ENCODE measurements around the gene LEFTY2.
"Not testable (repeated sequence)": the region's sequence is repeated elsewhere in the genome, so short reads cannot be mapped to it uniquely, and the experiment has no call there.

Gene LEFTY2

DNA sequence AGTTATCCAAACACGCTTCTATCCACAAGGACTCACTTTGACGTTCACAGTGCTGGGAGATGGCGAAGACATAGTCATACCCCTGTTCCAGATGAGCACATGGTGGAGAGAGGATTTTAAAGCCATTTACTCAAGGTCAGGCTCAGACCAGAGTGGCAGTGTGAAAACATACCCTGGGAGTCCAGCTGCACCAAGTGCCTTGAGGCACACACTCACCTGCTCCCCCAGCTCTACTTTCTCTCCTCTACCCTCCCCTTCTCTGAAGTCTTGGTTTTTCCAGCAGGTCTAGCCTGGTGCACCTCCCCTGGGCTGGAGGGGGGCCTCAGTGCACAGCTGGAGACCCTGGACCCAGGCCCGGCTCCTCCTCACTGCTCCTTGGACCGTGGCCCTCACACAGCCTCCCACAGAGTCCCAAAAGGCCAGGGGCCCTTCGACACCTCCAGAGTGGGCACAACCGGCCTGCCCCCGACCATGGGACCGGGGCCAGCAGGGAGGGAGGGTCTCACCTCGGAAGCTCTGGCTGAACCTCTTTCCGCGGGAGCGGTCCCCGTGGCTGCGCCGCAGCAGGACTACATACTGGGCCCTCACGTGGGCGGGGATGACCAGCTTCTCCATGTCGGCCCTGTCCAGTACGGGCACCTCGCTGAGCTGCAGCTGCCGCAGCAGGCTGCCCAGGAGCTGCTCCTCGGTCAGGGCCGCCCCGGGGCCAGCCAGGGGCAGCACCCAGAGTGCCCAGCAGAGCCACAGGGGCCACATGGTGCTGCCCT is 452 bp downstream of the LEFTY2 start:
- H3K4me3 ChIP-seq (ENCODE audit: low read depth, low read length), result 0 out of 2 replicates have a peak overlapping the region, but pooled peaks have one; percentile 55
- peaks cover 35% of the 10 kb centered on the region for H3K4me1 ChIP-seq (ENCODE audit: control insufficient read depth, insufficient read depth, low read length)
- no peak overlapping the region for H3K27ac ChIP-seq (ENCODE audit: low read depth, low read length)
- H3K27me3 ChIP-seq (ENCODE audit: control insufficient read depth, insufficient read depth, low read length), result no peaks in the 10 kb centered on the region; the same call in 1 of the 2 replicates
- H3K36me3 ChIP-seq (ENCODE audit: control insufficient read depth, insufficient read depth, low read length), result peaks cover 5% of the 10 kb centered on the region; the same call in 1 of the 2 replicates
- H3K9ac ChIP-seq (ENCODE audit: low read depth, low read length), result peak overlapping the region; percentile 7; the same call in 1 of the 2 replicates
- H3K9me3 ChIP-seq (ENCODE audit: control insufficient read depth, insufficient read depth, low read length), result no peaks in the 10 kb centered on the region

DNA sequence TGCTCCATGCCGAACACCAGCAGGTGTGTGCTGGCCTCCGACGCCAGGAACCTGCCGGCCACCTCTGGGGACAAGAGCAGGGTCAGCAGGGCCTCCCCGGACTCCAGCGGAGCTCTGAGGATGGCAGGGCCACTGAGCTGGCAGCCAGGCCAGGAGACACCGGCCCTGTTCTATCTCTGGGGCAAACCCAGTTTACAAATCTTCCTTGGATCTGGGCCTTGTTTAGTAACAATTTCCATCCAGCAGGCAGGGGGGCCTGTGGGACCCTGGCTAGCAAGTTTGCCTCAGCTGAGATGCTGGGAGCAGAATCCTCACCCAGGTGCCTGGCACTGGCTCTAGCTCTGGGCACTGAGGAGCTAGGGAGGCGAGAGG is 1.1 kb downstream of the LEFTY2 start:
- H3K9ac ChIP-seq (ENCODE audit: low read depth, low read length), result peak overlapping the region; percentile 7; the same call in 1 of the 2 replicates
- not testable (repeated sequence) for H3K27ac ChIP-seq (ENCODE audit: low read depth, low read length); H3K27me3 ChIP-seq (ENCODE audit: control insufficient read depth, insufficient read depth, low read length); H3K36me3 ChIP-seq (ENCODE audit: control insufficient read depth, insufficient read depth, low read length); H3K9me3 ChIP-seq (ENCODE audit: control insufficient read depth, insufficient read depth, low read length)
- peaks cover 28% of the 10 kb centered on the region for H3K4me1 ChIP-seq (ENCODE audit: control insufficient read depth, insufficient read depth, low read length)
- H3K4me3 ChIP-seq (ENCODE audit: low read depth, low read length), result peak overlapping the region; percentile 55; the same call in 1 of the 2 replicates

GRCh38 chr1:225939097-225939938 is 1.7 kb downstream of the LEFTY2 start:
- H3K27ac ChIP-seq (ENCODE audit: low read depth, low read length); H3K9me3 ChIP-seq (ENCODE audit: control insufficient read depth, insufficient read depth, low read length); H3K9ac ChIP-seq (ENCODE audit: low read depth, low read length); H3K27me3 ChIP-seq (ENCODE audit: control insufficient read depth, insufficient read depth, low read length); H3K36me3 ChIP-seq (ENCODE audit: control insufficient read depth, insufficient read depth, low read length): not testable (repeated sequence)
- peaks cover 22% of the 10 kb centered on the region for H3K4me1 ChIP-seq (ENCODE audit: control insufficient read depth, insufficient read depth, low read length)
- H3K4me3 ChIP-seq (ENCODE audit: low read depth, low read length), result peak overlapping the region; percentile 55

GRCh38 chr1:225937048-225937968 is 3.7 kb downstream of the LEFTY2 start:
- Histone ChIP-seq H3K4me1 (ENCODE audit: control insufficient read depth, insufficient read depth, low read length) (peaks cover 12% of the 10 kb centered on the region; the same call in 1 of the 2 replicates), H3K36me3 (ENCODE audit: control insufficient read depth, insufficient read depth, low read length) (peaks cover 5% of the 10 kb centered on the region; the same call in 1 of the 2 replicates), H3K9me3 (ENCODE audit: control insufficient read depth, insufficient read depth, low read length) (no peaks in the 10 kb centered on the region), H3K27ac (ENCODE audit: low read depth, low read length) (no peak overlapping the region), H3K9ac (ENCODE audit: low read depth, low read length) (no peak overlapping the region), H3K4me3 (ENCODE audit: low read depth, low read length) (no peak overlapping the region), H3K27me3 (ENCODE audit: control insufficient read depth, insufficient read depth, low read length) (no peaks in the 10 kb centered on the region)

GRCh38 chr1:225936523-225936922 is 4.5 kb downstream of the LEFTY2 start:
- no peak overlapping the region for H3K27ac ChIP-seq (ENCODE audit: low read depth, low read length)
- H3K36me3 ChIP-seq (ENCODE audit: control insufficient read depth, insufficient read depth, low read length), result peaks cover 5% of the 10 kb centered on the region; the same call in 1 of the 2 replicates
- H3K9me3 ChIP-seq (ENCODE audit: control insufficient read depth, insufficient read depth, low read length), result no peaks in the 10 kb centered on the region
- no peak overlapping the region for H3K9ac ChIP-seq (ENCODE audit: low read depth, low read length)
- H3K4me3 ChIP-seq (ENCODE audit: low read depth, low read length), result no peak overlapping the region
- H3K4me1 ChIP-seq (ENCODE audit: control insufficient read depth, insufficient read depth, low read length), result peaks cover 7% of the 10 kb centered on the region; the same call in 1 of the 2 replicates
- H3K27me3 ChIP-seq (ENCODE audit: control insufficient read depth, insufficient read depth, low read length), result no peaks in the 10 kb centered on the region

DNA sequence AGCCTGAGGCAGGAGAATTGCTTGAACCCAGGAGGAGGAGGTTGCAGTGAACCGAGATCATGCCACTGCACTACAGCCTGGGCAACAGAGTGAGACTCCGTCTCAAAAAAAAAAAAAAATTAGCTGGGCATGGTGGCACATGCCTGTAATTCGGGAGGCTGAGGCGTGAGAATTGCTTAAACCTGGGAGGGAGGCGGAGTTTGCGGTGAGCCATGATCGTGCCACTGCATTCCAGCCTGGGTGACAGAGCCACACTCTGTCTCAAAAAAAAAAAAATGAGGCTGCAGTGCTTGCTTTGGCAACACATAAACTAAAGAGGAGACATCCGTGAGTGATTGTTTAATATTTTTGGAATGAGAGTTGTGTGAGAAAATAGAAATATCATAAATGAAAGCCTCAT is 4.9 kb downstream of the LEFTY2 start:
- not testable (repeated sequence) for H3K9me3 ChIP-seq (ENCODE audit: control insufficient read depth, insufficient read depth, low read length); H3K4me1 ChIP-seq (ENCODE audit: control insufficient read depth, insufficient read depth, low read length); H3K9ac ChIP-seq (ENCODE audit: low read depth, low read length); H3K27me3 ChIP-seq (ENCODE audit: control insufficient read depth, insufficient read depth, low read length); H3K36me3 ChIP-seq (ENCODE audit: control insufficient read depth, insufficient read depth, low read length); H3K27ac ChIP-seq (ENCODE audit: low read depth, low read length); H3K4me3 ChIP-seq (ENCODE audit: low read depth, low read length)

GRCh38 chr1:225934711-225935110 is 6.3 kb downstream of the LEFTY2 start:
- H3K27ac ChIP-seq (ENCODE audit: low read depth, low read length), result no peak overlapping the region

DNA sequence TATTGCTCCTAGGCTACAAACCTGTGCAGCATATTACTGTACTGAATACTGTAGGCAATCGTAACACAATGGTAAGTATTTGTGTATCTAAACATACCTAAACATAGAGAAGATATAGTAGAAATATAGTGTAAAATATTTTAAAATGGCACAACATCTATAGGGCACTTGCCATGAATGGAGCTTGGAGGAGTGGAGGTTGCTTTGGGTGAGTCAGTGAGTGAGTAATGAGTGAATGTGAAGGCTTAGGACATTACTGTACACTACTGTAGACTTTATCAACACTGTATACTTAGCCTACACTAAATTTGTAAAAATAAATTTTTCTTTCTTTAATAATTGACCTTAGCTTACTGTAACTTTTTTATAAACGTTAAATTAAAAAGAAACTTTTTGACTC is 7.9 kb downstream of the LEFTY2 start:
- H3K36me3 ChIP-seq (ENCODE audit: control insufficient read depth, insufficient read depth, low read length), result peaks cover 5% of the 10 kb centered on the region; the same call in 1 of the 2 replicates
- no peak overlapping the region for H3K27ac ChIP-seq (ENCODE audit: low read depth, low read length)
- no peaks in the 10 kb centered on the region for H3K4me1 ChIP-seq (ENCODE audit: control insufficient read depth, insufficient read depth, low read length)
- no peak overlapping the region for H3K4me3 ChIP-seq (ENCODE audit: low read depth, low read length)
- H3K27me3 ChIP-seq (ENCODE audit: control insufficient read depth, insufficient read depth, low read length), result no peaks in the 10 kb centered on the region
- no peak overlapping the region for H3K9ac ChIP-seq (ENCODE audit: low read depth, low read length)
- no peaks in the 10 kb centered on the region for H3K9me3 ChIP-seq (ENCODE audit: control insufficient read depth, insufficient read depth, low read length)

More at GRCh38 chr1:225934711-225935110, 6.3 kb downstream of the LEFTY2 start:
- no peaks in the 10 kb centered on the region for H3K27me3 ChIP-seq (ENCODE audit: control insufficient read depth, insufficient read depth, low read length)
- H3K36me3 ChIP-seq (ENCODE audit: control insufficient read depth, insufficient read depth, low read length), result peaks cover 5% of the 10 kb centered on the region; the same call in 1 of the 2 replicates
- no peaks in the 10 kb centered on the region for H3K9me3 ChIP-seq (ENCODE audit: control insufficient read depth, insufficient read depth, low read length)
- H3K9ac ChIP-seq (ENCODE audit: low read depth, low read length), result no peak overlapping the region
- H3K4me1 ChIP-seq (ENCODE audit: control insufficient read depth, insufficient read depth, low read length), result no peaks in the 10 kb centered on the region
- H3K4me3 ChIP-seq (ENCODE audit: low read depth, low read length), result no peak overlapping the region

- H3K4me1 ChIP-seq (ENCODE audit: control insufficient read depth, insufficient read depth, low read length), result peaks cover 3% of the 10 kb centered on the region; the same call in 1 of the 2 replicates
- no peak overlapping the region for H3K27ac ChIP-seq (ENCODE audit: low read depth, low read length)
- no peak overlapping the region for H3K4me3 ChIP-seq (ENCODE audit: low read depth, low read length)
- H3K9ac ChIP-seq (ENCODE audit: low read depth, low read length), result no peak overlapping the region
- no peaks in the 10 kb centered on the region for H3K27me3 ChIP-seq (ENCODE audit: control insufficient read depth, insufficient read depth, low read length)
- no peaks in the 10 kb centered on the region for H3K36me3 ChIP-seq (ENCODE audit: control insufficient read depth, insufficient read depth, low read length)
- no peaks in the 10 kb centered on the region for H3K9me3 ChIP-seq (ENCODE audit: control insufficient read depth, insufficient read depth, low read length)
Measured at GRCh38 chr1:225931270-225932136, 9.5 kb downstream of the LEFTY2 start.

DNA sequence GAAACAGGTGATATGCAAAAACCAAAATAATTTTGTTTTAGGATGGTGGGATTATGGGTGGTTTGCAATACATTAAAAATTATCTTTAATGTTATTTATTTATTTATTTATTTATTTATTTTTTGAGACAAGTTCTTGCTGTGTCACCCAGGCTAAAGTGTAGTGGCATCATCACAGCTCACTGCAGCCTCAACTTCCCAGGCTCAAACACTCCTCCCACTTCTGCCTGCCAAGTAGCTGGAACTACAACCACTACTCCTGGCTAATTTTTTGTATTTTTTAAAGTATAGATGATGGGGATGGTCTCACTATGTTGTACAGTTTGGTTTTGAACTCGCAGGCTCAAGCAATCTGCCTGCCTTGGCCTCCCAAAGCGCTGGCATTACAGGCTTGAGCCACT is 10.5 kb downstream of the LEFTY2 start:
- no peak overlapping the region for H3K27ac ChIP-seq (ENCODE audit: low read depth, low read length)
- no peaks in the 10 kb centered on the region for H3K9me3 ChIP-seq (ENCODE audit: control insufficient read depth, insufficient read depth, low read length)
- no peaks in the 10 kb centered on the region for H3K36me3 ChIP-seq (ENCODE audit: control insufficient read depth, insufficient read depth, low read length)

More for the DNA sequence above, 10.5 kb downstream of the LEFTY2 start:
- Histone ChIP-seq H3K27me3 (ENCODE audit: control insufficient read depth, insufficient read depth, low read length) (no peaks in the 10 kb centered on the region), H3K4me1 (ENCODE audit: control insufficient read depth, insufficient read depth, low read length) (peaks cover 4% of the 10 kb centered on the region; the same call in 1 of the 2 replicates), H3K4me3 (ENCODE audit: low read depth, low read length) (no peak overlapping the region), H3K9ac (ENCODE audit: low read depth, low read length) (no peak overlapping the region)

Data from HUES48 (cell line).